Keratinocyte (primary cell): Measurements from ENCODE around the gene WDR4. TPM values are rescaled to one million over a fixed set of nuclear protein-coding genes. Genes with fewer than 3 reads are reported as not detected.

Experiments
- DNase-seq: peaks from one replicate; pipeline ENCODE4 v3.0.0-alpha.2; 2011; ENCODE audit warnings: low read depth, missing footprints, low spot score
- FAIRE-seq: peaks from 2 replicates; lab custom pipeline; 2011; peaks lifted over from hg19 to GRCh38; lab: Jason Lieb, UNC
- H2AFZ ChIP-seq: 2 replicates; pipeline ENCODE4 v1.6.0; 2012; ENCODE audit warnings: low read length, control low read depth, inconsistent platforms; ENCODE audit not compliant: control insufficient read depth
- H3K27ac ChIP-seq: 2 replicates; pipeline ENCODE4 v1.5.1; 2011; ENCODE audit warnings: low read length; ENCODE audit not compliant: control insufficient read depth, insufficient read depth
- H3K27me3 ChIP-seq: 3 replicates; pipeline ENCODE4 v1.6.0; 2011; ENCODE audit warnings: low read length; ENCODE audit not compliant: control insufficient read depth, insufficient read depth; ENCODE audit errors: extremely low read depth
- H3K36me3 ChIP-seq, 2 experiments: 2 replicates in 1 of 2; 3 replicates in 1 of 2; pipeline ENCODE4 v1.5.1; 2011; ENCODE audit warnings: low read length in 2 of 2, mild to moderate bottlenecking in 1 of 2; ENCODE audit not compliant: control insufficient read depth in 2 of 2, insufficient read depth in 2 of 2; ENCODE audit errors: extremely low read depth in 1 of 2
- H3K4me1 ChIP-seq: 3 replicates; pipeline ENCODE4 v1.5.1; 2011; ENCODE audit warnings: low read length; ENCODE audit not compliant: control insufficient read depth, insufficient read depth; ENCODE audit errors: extremely low read depth
- H3K4me2 ChIP-seq: 3 replicates; pipeline ENCODE4 v1.6.0; 2011; ENCODE audit warnings: low read depth, low read length; ENCODE audit not compliant: control insufficient read depth, insufficient read depth; ENCODE audit errors: extremely low read depth
- H3K4me3 ChIP-seq, 3 experiments: fragments of 200-600 bp in 1 of 3; sonication (generic) in 1 of 3; 2 replicates in 2 of 3; 3 replicates in 1 of 3; pipeline ENCODE4 v1.5.1; 2011 to 2016; ENCODE audit warnings: low read length in 3 of 3, mild to moderate bottlenecking in 3 of 3, control low read depth in 2 of 3, inconsistent platforms in 1 of 3, low read depth in 1 of 3, mixed read lengths in 1 of 3, mixed run types in 1 of 3, moderate library complexity in 1 of 3; ENCODE audit not compliant: control insufficient read depth in 2 of 3, insufficient read depth in 2 of 3; ENCODE audit errors: extremely low read depth in 1 of 3
- H3K79me2 ChIP-seq: 2 replicates; pipeline ENCODE4 v1.6.0; 2012; ENCODE audit warnings: low read length; ENCODE audit not compliant: control insufficient read depth, insufficient read depth
- H3K9ac ChIP-seq: 3 replicates; pipeline ENCODE4 v1.6.0; 2011; ENCODE audit warnings: low read length; ENCODE audit not compliant: control insufficient read depth, insufficient read depth; ENCODE audit errors: extremely low read depth
- H3K9me1 ChIP-seq: 3 replicates; pipeline ENCODE4 v1.6.0; 2011; ENCODE audit warnings: low read length; ENCODE audit not compliant: control insufficient read depth, insufficient read depth; ENCODE audit errors: extremely low read depth
- H3K9me3 ChIP-seq: 2 replicates; pipeline ENCODE4 v1.5.1; 2012; ENCODE audit warnings: low read depth, low read length; ENCODE audit not compliant: control insufficient read depth
- H4K20me1 ChIP-seq: 3 replicates; pipeline ENCODE4 v1.6.0; 2011; ENCODE audit warnings: low read length; ENCODE audit not compliant: control insufficient read depth, insufficient read depth; ENCODE audit errors: extremely low read depth
- CTCF ChIP-seq, 3 experiments: IDR thresholded peaks in 1 of 3; conservative IDR thresholded peaks in 1 of 3; optimal IDR thresholded peaks in 1 of 3; 2 replicates in 2 of 3; 3 replicates in 1 of 3; pipeline versions ENCODE3 to v1.5.1; 2011; ENCODE audit warnings: low read length in 3 of 3, mild to moderate bottlenecking in 3 of 3, moderate library complexity in 2 of 3, control low read depth in 1 of 3, inconsistent platforms in 1 of 3; ENCODE audit not compliant: insufficient read depth in 2 of 3; ENCODE audit errors: extremely low read depth in 1 of 3
- EZH2 ChIP-seq: IDR thresholded peaks from one replicate; pipeline ENCODE4 v1.6.1; 2012; ENCODE audit warnings: inconsistent platforms, mild to moderate bottlenecking, low read length, moderate library complexity
- dilution Hi-C: fragments of 300-500 bp; cut with MboI; formaldehyde crosslinking; loops from one replicate; pipeline ENCODE4 v1.7.0; 2020; ENCODE audit warnings: low sequenced_read_pairs; ENCODE audit not compliant: extremely low pct_ligation_motif_present
- polyA plus RNA-seq, 5 experiments: library from polyadenylated mRNA; depleted of rRNA in 3 of 5; stranded (reverse) in 3 of 5; stranded (forward) in 1 of 5; unstranded in 1 of 5; fragments of >200 nt; gene quantifications; 1 replicate in 1 of 5; 2 replicates in 3 of 5; 3 replicates in 1 of 5; pipeline versions ENCODE4 v1.2.1 to v1.2.3, GENCODE V29; 2011 to 2012; ENCODE audit warnings: missing spikeins in 2 of 5, low read depth in 1 of 5, low replicate concordance in 1 of 5

Gene WDR4
- polyA plus RNA-seq, 1 donor (not counting 4 experiments of a cell fraction or from before 2014, with no cell fraction given): 14.9 TPM

DNA sequence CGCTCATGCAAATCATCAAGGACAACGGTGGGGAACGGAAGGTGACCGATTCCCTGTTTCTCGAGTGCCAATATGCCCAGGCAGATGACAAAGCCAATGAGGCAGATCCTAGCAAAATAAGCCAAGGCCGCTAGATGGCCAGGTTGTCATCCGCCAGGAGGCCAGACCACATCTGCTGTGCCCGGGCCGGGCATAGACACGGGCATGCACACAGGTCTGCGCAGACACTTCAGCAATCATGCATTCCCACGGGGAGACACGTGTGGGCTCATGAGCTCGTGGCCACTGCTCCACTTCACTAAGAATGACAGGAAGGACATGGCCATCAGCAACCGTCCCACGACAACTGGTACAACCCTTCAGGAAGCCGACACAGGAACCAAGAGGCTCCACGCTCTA is 23.4 kb downstream of the WDR4 start:
- no peaks in the 10 kb centered on the region for H3K9me1 ChIP-seq
- no peak overlapping the region for H3K27ac ChIP-seq
- peaks cover 58 to 63% of the 10 kb centered on the region in 2 experiments for H3K36me3 ChIP-seq
- TF ChIP-seq EZH2 (no peak), CTCF (optimal IDR thresholded peaks at IDR 0.05 in 1 of 3, IDR thresholded peaks at IDR 0.05 in 1 of 3, conservative IDR thresholded peaks at IDR 0.05 in 1 of 3; ENCODE audit: extremely low read depth in 1 of 3, insufficient read depth in 2 of 3, low read length in 3 of 3) (no peak)
- dilution Hi-C loops: no loop called here
- no peak for DNase-seq
- peaks cover 18% of the 10 kb centered on the region for H4K20me1 ChIP-seq
- H3K9ac ChIP-seq: no peak overlapping the region
- no peak overlapping the region for H2AFZ ChIP-seq
- H3K79me2 ChIP-seq: peaks cover 54% of the 10 kb centered on the region
- no peak for FAIRE-seq
- H3K9me3 ChIP-seq: no peaks in the 10 kb centered on the region
- no peaks in the 10 kb centered on the region for H3K27me3 ChIP-seq
- no peak overlapping the region for H3K4me2 ChIP-seq
- no peak overlapping the region for H3K4me3 ChIP-seq
- H3K4me1 ChIP-seq: no peaks in the 10 kb centered on the region

DNA sequence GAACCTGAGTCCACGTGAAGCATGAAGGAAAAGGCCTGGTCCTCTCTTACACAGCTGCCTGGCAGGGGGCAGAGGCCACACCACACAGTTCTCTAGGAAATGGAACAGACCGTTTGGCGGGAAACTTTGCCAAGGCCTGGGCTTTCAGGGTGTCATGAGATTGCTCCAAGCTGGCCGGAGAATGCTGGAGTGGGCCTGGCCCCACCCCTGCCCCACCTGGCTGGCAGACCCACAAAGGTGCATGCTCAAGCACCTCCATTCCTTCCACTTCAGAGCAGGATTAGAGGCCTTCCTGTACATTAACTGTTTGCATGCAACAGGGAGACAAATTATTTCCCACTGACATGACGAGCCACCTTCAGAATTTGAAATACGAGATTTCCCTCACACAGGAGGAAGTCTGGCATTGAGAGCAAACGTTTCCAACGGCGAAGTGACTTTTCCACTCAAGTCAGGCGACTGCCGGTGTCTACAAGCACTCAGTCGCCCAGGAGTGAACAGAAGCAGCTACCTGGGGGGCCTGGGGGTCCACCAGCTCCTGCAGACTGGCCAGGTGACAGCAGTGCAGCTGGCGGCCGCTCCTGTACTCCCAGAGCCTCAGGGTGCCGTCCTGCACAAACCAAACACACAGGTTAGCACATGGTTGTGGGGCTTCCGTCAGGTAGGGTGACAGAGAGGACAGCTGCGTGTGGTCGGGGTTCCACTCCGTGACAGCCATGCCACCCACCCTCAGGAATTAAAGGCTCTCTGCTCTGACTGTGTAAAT is 24.0 kb downstream of the WDR4 start:
- H3K4me2 ChIP-seq: no peak overlapping the region
- dilution Hi-C loops: no loop called here
- no peaks in the 10 kb centered on the region for H3K9me3 ChIP-seq
- no peak overlapping the region for H3K4me3 ChIP-seq
- no peak overlapping the region for H2AFZ ChIP-seq
- TF ChIP-seq EZH2 (no peak), CTCF (optimal IDR thresholded peaks at IDR 0.05 in 1 of 3, IDR thresholded peaks at IDR 0.05 in 1 of 3, conservative IDR thresholded peaks at IDR 0.05 in 1 of 3; ENCODE audit: extremely low read depth in 1 of 3, insufficient read depth in 2 of 3, low read length in 3 of 3) (no peak)
- H3K27ac ChIP-seq: no peak overlapping the region
- FAIRE-seq: no peak
- no peaks in the 10 kb centered on the region for H3K27me3 ChIP-seq
- peaks cover 53% of the 10 kb centered on the region for H3K79me2 ChIP-seq
- no peaks in the 10 kb centered on the region for H3K4me1 ChIP-seq
- peaks cover 61 to 66% of the 10 kb centered on the region in 2 experiments for H3K36me3 ChIP-seq
- H3K9me1 ChIP-seq: no peaks in the 10 kb centered on the region
- no peak overlapping the region for H3K9ac ChIP-seq
- no peak for DNase-seq
- peaks cover 18% of the 10 kb centered on the region for H4K20me1 ChIP-seq
